GM18502 (cell line): Measurements from ENCODE around the gene CFAP99.
"Not testable (repeated sequence)": the region's sequence is repeated elsewhere in the genome, so short reads cannot be mapped to it uniquely, and the experiment has no call there.

Experiments
- ATAC-seq: cut with Tn5 transposase; IDR thresholded peaks from one replicate; pipeline ENCODE4 v1.9.1; 2021; ENCODE audit warnings: mild to moderate bottlenecking; ENCODE audit not compliant: unreplicated experiment, poor library complexity

CFAP99 gene

DNA sequence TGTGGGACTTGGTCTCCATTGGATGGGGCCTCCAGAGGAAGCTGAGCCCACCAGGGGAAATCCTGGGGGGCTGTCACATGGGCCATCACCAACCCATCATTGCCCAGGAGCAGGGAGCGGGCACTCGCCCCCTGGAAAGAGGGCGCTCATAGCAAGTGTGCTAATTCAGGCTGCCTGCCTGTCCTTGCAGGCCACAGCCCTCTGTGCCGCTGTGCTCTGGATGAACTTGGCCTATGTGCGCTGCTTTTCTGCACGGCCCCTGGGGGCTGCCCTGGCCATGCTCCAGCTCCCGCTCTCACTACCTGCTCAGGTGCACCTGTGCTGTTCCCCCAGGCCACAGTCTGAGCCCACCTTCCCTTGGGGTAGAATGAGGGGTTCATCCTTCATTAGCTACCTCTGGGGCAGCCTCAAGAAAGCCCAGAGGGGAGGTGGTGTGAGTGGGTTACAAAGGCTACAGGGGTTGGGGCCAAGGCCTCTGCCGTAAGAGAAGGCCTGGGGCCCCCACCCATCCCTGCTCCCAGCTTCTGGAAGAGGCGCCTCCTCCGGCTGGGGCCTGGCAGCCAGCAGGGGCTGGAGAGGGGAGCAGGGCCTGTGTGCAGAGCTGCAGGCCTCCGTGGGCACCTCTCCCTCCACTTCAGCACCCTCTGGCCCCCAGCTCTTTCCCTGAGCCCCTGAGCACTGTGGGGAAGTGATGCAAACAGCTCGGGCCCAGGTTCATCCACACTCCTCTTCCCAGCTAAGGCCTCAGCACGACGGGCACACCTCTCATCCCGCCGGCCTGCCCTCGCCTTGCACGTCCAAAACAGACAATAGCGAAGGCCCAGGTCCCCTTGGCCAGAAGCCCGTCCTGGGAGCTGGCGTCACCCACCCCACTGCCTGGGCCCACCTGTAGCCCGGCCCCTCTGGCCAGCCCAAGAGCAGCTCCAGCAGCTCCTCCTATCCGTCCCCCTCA is 8.9 kb downstream of the CFAP99 start:
- ATAC-seq: no peak

GRCh38 chr4:2428496-2429213 is 9.9 kb downstream of the CFAP99 start:
- no peak for ATAC-seq

GRCh38 chr4:2429945-2430757 is 11.4 kb downstream of the CFAP99 start:
- not testable (repeated sequence) for ATAC-seq

- ATAC-seq: no peak
Measured at GRCh38 chr4:2432004-2432403, 13.2 kb downstream of the CFAP99 start.

GRCh38 chr4:2432991-2433530 is 14.3 kb downstream of the CFAP99 start:
- no peak for ATAC-seq

DNA sequence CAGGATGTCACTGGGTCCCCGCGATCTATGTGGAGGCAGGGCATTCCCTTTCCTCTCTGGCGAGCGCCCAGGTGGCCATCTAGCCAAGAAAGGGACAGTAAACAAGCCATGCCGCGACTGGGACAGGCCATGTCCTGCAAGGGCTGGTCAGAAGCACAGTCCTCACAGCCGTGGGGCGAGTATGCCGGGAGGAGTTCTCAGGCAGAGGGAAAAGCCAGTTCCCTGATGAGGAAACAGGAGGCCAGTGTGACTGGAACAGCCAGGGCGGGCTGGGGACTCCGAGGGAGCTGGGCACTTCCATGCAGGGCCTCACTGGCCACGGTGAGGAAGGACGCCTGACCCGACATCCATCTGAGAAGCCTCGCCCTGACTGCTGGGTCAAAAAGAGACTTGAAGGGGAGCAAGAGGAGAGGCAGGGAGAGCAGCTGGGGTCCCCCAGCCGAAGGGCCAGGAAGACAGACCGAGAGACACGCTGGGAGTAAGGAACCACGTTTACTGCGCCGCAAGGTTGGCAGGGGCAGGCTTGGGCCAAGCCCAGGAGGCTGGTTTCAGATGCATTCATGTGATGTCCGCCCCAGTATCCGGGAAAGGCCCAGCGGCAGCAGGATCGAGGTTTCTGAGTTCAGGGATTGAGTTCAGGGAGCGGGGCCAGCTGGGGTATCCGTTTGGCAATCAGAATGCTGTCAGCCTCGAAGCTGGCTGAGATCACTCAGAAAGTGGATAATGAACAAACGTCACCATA is 15.0 kb downstream of the CFAP99 start:
- no peak for ATAC-seq

DNA sequence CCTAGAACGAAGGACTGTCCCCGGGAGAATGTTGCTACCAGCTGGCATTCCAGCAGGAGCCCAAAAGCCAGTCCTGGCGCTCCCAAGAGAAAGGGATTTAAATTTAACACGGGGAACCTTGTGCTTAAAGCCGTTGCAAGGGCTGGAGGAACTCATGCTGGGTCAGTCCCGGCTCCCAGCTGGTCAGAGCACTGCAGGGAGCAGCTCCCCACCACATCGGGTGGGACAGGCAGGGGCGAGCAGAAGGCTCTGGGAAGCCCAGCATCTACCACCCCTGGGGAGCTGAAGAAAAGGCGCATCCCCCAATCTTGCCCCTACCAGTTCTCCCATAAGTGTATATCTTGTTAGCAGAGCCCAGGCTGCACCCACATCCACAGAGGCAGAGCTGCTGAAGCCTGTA is 15.7 kb downstream of the CFAP99 start:
- ATAC-seq: no peak

- ATAC-seq: no peak
Measured at GRCh38 chr4:2436301-2436700, 17.5 kb downstream of the CFAP99 start.

DNA sequence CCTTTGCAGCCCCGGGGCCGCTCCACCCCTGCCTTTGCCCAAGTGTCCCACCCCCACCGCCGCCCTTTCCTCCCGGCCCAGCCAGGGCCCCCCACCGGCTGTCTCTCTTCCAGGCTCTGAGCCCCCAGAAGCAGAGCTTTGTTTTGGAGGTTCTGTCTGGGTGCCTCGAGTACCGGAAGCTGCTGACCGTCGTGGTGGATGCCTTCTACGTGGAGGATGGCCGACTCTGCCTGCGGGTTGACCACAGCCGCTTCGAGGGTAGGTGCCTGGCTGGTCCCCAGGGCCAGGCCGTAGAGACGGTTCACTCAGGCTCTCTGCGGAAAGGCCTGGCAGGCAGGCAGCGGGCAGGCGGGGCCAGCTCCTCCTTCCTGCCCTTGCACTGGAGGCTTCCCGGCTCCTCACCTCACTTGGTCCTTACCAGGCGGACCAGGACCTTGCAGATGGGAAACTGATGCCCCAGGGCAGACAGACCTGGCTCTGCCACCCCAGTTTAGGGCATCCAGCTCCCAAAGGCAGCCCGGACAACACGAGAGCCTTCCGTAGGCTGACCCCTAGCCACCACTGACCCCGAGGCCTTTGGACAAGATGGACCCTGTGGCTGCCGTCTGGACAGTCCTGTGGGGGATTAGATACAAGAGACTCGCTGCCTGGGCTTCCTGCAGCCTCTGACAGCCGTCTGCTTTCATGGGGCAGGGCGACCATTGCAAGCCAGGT is 18.2 kb downstream of the CFAP99 start:
- ATAC-seq: no peak

DNA sequence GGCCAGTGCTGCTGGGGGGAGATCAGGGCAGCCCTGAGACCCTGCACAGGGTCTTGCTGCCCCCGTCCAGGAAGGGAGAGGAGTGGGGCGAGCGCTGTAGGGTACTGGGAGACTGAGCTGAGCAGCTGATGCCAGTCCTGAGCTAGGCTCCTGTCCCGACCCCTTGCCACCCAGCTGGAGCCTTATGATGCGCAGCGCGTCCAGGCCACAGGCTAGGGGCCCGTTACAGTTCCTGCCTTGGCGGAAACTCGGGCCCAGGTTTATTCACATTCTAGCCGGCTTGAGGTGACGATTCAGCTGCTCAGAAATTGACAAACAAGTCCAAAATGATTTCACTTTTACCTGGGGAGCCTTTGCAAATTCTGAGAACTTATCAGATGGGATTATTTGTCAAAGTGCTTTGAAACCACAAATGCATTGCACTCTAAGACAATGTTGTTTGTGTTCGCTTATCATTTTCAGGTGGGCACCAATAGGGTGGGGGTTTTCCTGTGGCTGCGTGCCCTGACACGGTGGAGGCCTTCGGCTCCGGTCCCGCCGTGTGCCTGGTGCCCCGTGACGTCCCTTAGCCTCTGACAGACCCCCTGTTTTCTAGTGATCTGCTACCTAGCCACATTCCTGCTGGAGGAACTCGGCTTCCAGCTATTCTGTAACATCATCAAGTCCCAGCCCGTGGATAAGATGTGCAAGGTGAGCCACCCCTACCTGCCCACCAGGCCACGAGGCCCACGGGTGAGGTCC is 18.9 kb downstream of the CFAP99 start:
- ATAC-seq: no peak

DNA sequence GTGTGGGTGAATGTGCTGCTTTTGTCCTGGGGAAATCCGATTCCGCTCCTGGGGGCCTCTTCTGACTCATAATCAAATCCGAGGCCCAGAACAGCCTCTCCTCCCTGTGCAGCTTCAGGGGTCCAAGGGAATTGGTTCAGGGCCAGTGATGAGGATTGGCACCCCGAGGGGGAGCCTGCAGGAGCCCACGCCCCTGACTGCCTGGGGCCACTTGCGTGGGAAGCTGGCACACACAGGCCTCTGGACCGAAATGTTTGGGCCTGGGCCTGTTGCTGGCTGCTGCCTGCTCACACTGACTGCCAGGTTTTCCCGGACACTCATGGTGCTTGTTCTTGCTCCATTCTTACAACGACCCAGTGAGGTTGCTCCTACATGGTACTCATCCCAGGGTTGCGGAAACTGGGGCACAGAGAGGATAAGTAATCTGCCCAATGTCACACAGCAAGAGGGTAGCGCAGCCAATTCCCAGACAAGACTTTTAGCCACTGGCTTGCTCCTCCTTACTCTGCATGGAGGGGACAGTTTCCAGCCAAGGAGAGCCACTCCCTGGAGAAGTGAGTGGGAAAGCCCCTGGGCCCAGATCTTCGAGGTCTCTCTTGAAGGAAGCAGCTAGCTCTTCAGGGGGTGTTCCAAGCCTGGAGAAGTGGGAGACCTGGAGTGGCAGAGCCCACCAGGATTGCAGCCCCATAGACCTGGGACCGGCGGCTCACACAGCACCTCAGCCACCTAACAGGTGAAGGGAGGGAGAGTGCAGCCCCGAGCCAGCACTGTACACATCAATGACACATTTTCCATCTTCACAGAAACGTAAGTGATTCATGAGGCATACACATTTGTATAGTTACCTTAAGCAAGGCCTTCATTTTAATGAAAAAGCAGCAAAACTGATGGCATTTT is 20.3 kb downstream of the CFAP99 start:
- no peak for ATAC-seq

DNA sequence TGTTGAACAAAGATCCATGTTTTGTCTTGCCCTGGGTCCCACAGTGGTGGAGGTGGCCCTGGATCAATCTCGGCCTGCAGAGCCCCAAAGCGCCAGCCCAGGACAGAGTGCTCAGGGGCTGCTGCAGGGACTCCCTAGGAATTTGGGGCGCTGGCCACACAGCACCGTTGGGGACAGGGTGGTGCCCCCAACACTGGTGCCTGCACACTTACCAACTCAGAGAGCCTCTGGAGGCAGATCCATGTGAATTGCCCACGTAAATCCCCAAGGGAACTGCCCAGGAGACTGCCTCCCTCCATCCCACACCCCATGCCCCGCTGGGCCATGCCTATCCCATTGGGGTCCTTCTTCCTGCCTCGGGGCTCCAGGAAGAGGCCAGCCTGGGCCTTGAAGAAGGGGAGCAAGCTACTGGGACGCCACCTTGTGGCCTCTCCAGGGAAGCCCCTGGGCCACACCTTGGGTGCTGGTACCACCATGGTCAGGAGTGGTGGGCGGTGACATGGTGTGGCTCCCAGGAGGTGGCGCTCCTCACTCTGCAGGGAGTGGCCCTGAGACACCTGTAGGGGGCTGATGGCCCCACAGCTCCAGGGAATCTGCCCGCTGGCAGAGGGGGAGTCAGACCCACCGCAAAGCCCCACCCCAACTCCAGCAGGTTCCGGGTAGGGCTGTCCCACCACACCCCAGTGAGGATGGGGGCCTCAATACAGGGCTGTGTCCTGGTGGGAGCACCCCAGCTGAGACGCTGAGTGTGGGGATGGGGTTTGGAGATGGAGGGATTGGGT is 22.8 kb downstream of the CFAP99 start:
- peak; percentile 90 for ATAC-seq

DNA sequence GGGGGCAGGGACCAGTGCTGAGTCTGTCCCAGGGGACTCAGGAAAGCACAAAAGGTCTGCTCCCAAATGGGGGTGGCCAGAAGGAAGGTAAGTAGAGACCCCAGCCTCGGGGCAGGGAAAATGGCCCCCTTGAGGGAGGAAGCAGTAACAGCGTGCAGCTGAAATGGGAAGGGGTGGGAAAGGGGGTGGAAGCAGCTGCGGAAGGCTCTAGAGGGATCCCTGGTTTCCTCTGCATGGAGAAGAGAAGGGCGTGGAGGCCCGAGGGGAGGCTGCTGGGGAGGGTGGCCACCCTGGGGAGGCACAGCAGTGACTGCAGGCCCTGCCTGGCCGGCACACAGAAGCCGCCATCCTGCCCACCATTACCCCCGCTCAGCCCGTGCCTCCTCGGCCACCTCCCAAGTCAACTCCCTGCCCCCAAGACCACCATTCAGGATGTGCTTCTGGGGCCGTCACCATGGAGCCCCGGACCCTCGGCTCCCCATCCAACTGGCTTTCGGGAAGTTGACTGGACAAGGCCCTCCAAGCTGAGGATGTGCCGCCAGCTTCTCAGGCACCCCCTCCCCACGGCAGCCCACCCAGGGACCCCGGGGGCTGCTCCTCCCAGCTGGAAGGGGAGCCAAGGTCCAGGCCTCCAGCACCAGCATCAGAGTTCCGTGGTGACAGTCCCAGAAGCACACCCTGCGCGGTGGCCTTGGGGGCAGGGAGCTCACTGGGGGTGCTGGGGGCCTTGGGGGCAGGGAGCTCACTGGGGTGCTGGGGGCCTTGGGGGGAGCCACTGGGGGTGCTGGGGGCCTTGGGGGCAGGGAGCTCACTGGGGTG is 23.6 kb downstream of the CFAP99 start:
- no peak for ATAC-seq

- no peak for ATAC-seq
Measured at GRCh38 chr4:2443061-2443730, 24.4 kb downstream of the CFAP99 start.

DNA sequence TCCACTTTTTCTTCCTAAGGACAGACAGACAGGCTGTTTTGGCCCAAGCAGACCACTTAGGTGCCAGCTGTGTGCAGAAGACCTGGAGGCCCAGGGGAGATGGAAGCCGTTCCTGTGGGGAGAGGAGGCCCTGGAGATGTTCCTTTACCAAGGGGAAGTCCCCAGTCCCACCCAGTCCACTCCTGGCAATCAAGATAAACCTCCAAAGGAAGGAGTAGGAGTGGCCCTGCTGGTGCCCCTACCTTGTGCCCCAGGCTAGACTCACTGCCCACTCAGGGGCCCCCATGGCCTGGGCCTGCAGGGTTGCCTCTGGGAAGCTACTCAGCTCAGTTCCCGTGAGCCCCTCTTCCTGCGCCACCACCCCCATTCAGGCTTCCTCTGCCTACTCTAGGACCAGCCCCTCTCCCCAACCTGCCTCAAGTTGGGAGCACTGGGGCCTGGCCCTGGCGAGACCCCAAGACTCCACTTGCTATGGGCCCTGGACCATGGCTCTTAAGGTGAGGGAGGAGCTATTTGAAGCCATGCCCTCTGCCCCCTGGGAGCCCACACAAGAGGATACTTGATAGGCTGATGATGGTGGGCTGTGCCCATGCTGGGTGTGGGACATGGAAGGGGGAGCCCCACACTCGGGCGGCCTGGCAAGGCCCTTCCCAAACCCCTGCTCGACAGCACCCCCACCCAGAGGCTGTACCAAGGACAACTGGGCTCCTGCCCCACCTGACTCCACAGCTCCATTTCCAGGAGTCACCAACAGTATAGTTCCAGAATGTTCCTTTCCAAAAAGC is 25.4 kb downstream of the CFAP99 start:
- ATAC-seq: no peak
